ENCODE results near the gene MB. TPM values are rescaled to one million over a fixed set of nuclear protein-coding genes. Genes with fewer than 3 reads are reported as not detected.
"Not testable (repeated sequence)": the region's sequence is repeated elsewhere in the genome, so short reads cannot be mapped to it uniquely, and the experiment has no call there.

The MB gene
- polyA plus RNA-seq, 12 donors: 98.7 to 374 (median 315) TPM; not detected in 1

DNA sequence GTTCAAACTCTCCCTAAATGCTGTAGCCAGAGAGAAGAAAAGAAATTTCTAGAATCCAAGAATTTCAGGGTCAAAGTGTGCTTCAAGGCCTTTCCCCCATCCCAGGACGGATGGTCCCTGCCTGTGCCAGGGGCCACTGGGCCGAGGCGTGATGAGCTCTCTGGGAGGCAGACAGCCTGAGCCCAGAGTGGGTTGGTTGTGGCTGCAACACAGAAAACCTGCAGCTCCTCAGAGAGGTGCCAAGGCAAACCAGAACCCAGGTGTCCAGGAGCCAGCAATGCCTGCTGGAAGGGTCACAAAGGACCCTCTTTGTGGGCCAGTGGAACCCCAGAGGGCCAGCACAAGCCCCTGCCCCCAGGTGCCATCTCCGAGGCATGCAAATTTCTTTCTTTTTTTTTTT is 28.5 kb upstream of the MB start:
- DNase-seq: no peak

DNA sequence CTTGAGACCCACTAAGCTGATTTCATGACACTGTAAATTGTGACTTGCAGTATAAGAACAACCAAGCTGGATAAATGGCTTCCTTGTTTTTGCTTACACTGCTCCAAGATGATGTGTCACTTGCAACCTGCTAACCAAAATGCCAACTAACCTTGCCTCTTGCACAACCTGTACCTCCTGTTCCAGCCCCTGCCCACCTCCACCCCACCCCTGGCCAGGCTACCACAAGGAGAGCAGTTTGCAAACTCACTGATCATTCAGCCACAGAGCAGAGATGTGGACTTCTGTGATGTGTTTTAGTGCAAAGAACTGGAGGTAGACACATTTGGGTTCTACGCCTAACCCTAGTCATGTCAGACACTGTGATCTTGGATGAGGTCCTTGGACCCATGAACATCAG is 26.9 kb upstream of the MB start:
- no peak for DNase-seq

DNA sequence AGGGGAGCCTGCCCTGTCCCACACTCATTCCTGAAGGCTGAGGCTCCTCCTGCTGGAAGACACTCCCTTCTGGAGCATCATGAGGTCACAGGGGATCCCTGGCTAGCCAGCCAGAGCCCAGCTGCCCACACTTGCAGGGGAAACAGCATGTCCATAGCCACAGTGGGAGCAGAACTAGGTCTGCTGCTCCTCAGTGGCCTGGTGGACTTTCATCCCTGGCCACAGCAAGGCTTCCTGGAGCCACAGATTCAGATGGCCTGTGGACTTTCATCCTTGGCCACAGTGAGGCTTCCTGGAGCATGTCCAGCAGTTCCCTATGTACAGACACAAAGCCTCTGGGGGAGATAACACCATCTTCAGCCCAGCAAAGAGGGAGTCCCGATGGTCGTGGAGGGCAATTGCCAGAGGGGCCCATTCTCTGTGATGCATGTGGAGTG is 25.2 kb upstream of the MB start:
- DNase-seq: no peak

DNA sequence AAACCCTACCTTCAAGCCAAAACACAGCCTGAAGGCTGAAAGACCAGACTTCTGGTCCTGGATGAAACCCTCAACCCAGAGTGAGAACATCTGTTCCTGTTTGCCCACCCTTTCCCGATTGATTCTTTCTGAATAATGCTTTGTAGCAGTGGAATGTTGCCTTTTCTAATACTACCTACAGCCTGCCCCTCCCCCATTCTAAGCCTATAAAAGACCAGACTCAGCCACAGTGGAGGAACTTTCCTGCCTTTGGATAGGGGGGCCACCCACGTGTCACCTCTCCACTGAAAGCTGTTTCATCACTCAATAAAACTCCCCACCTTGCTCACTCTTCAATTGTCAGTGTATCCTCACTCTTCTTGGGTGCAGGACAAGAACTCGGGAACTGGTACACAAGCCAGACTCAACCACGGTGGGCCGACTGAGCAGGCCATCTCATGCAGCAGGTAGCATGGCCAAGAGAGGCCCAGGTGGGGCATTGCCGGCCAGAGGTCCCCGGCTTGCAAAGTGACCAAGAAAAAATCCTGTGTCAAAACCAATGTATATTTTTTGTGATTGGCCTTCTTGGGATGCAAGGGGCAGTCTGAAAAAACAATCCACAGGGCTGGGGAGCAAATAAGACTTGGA is 24.5 kb upstream of the MB start:
- DNase-seq: no peak

DNA sequence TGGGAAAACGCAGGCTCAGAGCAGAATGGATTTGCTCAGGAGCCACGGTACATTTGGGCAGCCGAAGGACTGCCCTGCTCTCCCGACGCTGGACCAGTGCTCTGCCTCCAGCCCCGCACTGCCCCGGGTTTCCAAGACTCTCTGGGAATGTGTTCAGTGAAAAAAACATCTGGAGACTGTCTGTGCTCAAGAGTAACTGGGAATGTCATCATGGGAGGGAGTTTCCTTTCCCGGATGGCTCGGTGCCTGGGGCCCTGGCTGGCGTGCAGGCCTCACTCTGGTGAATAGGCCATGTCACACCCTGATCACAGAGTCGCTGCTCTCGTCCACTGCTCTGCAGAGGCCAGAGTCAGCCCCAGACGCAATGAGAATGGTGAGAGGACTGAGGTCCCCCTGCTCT is 21.3 kb upstream of the MB start:
- peak; percentile 88 for DNase-seq

DNA sequence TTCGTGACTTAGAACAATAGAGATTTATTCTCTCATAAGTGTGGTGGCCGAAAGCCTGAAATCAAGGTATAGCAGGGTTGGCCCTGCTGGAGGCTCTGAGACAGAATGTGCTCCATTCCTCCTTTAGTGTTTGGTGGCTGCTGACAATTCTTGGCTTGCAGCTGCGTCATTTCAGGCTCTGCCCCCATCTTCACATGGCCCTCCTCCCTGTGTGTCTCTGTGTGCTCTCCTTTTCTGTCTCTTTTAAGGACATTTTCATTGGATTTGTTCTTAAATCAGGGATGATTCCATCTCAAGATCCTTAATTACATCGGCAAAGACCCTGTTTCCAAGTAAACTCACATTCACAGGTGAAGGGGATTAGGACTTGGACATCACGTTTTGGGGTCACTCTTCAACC is 20.9 kb upstream of the MB start:
- no peak for DNase-seq

DNA sequence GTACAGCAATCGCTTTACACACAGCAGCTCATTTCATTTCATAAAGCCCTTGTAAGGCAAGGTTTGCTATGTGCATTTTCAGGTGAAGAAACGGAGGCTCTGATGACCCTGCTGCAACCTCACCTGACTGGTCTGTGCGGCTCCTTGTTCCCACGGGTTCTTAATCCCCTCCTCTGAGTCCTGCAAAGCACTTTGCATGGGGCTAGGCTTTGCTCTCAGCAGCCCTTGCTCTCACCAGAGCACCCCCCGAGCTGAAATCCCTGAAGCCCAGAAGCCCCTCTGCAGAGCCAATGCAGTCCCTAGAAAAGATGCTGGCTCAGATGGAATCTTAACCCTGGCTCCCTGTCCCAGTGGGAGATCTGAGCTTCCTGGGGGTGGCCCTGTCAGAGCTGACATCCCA is 20.1 kb upstream of the MB start:
- no peak for DNase-seq

DNA sequence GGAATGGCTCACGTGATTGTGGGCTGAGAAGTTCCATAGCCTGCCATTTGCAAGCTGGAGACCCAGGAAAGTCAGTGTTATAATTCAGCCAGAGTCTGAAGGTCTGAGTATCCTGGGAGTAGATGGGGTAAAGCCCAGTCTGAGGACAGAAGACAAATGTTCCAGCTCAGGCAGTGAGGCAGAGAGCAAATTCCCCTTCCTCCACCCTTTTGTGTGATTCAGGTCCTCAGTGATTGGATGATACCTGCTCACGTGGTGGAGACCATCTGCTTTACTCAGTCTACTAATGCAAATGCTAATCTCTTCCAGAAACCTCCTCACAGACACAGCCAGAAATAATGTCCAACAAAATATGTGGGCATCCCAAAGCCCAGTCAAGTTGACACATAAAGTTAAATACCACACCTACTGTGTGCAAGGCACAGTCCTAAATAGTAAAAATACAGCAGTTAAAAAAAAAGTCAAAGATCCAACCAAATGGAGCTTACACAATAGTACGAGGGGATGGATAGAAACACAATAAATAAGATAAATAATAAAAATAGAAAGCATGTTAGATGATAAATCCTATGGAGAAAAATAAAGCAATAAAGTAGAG is 17.9 kb upstream of the MB start:
- DNase-seq: no peak

DNA sequence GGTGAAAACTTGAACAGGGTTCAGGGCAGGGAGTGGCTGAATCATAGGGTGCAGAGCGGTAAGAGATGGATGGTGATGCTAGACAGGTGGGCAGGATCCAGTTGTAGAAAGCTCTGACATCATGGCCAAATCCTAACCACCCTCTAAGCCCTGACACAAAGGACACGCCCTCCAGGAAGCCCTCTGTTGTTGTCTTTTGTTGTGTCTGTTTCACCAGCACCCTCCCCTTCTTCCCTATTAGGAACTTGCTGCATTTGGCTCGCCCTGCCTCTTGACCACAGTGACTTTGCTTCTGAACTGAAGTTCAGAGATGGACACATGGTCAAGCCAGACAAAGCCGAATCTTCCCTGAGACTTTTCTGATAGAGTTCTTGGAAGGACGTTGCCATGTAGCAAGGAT is 16.9 kb upstream of the MB start:
- no peak for DNase-seq

DNA sequence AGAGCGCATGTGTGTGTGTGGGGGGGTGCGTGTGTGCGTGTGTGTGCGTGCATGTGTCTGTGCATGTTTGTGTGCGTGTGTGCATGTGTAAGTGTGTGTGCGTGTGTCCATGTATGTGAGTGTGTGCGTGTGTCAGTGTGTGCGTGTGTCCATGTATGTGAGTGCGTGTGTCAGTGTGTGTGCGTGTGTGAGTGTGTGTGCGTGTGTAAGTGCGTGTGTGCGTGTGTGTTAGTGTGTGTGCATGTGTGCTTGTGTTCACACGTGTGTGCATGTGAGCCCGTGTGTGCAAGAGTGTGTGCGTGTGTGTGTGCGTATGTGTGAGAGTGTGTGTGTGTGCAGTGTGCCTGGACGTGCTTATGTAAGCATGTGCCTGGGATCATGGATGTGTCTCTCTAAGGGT is 16.4 kb upstream of the MB start:
- no peak for DNase-seq

DNA sequence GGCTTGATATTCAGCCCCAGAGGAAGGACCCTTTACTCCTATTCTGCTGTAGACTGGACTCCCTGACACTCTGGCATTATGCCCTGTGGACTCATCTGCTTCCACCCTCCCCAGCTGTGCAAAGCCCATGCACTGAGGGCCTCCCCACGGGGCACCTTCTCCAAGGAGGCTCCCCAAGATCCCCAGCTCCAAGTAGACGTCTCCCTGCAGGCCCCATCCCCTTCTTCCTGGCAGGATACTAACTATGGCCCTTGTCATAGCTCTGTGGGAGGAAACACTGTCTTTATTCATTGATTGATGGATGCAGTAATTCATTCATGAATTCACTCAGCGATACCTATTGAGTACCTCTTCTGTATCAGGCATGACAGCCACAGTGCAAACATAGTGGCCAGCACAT is 15.8 kb upstream of the MB start:
- DNase-seq: no peak

DNA sequence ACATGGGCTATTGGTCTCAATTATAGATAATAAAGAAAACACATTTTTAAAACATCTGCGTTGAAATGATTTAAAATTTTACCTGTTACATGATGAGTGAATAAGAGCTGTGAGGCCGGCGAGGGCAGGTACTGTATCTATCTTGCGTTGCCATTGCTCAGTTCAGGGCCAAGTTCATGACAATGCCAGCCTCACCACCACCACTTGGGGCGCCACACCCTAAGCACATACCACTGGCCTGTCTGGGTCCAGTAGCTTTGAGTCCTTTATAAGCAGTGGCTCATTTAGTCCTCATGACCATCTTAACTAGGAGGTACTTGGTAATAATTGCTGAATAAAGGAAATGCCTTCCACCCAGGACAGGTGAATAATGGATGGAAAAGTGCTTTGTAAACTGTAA is 14.5 kb upstream of the MB start:
- DNase-seq: no peak

DNA sequence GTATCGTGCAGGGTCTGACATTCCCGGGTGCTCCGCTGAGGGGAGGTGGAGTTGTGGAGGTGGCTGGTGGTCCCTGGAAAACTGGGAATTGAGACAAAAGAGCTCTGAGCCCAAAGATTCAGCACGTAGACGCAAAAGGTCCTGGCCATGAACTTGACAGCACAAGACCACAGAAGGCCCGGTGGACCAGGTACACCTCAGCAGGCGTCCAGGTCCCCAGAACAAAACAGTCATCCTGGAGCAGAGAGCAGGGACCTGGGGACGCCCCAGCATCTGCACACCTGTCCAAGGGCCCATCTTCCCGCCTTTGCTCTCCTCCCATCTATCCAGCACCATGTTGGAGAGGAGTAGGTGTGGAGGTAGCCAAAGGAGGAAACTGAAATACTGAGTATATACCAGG is 13.8 kb upstream of the MB start:
- no peak for DNase-seq

DNA sequence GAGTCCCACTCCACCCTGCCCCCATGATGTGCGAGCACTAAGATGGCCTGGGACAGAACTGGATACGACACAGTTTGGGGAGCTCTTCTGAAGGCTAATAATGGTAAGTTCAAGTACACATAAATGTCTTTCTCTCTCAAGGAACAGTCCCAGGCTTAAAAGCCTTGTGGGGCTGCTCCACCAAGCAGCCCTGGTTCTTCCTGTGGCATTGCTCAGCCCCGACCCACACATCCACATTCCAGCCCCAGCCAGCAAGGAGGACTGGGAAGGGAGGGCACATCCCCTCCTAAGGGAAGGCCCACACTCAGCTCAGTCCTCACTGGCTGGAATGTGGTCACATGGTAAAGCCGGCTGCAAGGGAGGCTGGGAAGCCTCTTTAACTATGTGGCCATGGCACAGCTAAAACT is 13.3 kb upstream of the MB start:
- DNase-seq: no peak

DNA sequence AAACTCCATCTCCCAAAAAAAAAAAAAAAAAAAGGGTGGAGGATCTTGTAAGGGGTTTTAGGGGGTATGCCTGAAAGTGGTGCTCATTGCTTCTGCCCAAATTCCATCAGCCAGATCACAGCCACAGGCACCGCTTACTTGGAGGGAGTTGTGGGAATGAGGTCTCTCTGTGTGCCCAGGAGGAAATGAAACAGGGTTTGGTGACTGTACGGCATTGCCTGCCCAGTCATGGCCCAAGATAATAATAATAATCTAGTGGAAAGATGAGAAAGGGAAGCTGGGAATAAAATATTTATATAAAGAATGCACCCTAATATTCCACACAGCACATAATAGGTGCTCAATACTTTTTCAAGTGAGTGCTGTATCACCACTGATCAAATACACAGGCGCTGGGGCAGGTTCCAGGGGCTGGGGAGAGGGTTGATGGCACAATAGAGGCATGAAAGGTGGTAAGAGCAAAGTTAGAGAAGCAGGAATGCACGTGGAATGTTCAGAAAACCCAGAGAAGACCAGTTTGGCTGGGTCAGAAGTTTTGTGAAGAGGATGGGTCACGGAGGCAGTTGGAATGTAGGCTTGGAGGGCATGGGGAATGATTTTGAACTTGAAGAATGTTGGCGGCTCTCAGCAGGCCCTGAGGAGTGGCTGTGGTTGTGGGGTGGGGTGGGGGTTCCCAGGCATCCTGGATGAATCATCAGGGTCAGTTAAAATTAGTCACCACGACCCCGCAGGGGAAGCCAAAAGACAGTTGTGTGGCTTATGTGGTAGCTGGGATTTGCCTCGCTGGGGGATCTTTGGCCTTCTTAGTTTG is 12.5 kb upstream of the MB start:
- no peak for DNase-seq

DNA sequence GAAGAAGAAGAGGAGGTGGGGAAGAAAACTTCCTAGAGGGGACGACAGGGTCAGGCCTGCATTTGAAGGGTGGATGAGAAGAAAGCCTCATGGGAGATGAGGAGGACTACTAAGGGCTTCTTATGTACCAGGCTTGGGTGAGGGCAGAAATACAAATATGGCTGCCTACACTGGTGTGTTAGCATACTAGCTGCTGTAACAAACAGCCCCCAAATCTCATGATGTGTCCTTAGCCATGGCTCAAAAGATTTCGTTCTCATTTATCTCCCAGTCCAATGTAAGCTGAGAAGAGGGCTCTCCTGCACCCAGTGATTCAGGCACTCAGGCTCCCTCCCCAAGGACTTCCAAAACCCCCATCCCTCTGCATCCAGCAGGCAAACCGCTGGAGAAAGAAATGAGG is 11.6 kb upstream of the MB start:
- DNase-seq: no peak

DNA sequence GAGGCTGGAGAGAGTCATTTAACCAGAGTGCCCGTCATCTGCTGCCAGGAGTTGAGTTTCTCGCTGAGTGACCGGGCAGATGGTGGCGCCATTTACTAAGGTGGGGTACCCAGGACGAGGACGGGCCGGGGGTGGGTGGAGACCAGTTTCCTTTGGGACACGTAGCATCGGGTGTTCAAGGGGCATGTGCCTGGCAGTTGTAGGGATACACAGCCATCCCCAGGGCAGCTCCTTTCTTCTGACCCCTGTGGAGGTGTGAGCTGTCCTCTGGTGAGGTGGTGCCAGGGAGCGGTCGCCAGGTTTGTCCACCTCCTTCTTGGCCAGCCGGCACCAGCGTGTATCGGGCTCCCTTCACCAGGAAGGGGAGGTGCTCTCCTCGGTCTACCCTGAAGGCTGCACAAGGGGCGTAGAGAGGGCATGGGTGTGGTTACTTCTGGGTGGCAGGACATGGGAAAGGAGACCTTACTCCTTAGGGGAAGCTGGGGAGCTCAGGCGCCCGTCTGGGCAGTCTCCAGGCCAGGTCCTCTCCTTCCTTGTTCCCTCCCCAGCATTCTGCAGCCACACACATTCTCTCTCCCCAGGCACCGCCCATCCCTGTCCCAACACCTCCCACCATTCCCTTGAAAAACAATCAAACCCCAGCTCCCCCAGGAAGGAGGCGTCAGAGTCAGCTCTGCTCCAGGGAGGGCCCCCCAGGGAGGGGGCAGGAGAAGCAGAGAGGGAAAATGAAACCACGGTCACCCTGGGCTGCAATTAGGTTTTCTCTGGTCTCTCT is 10.3 kb upstream of the MB start:
- DNase-seq: peak; percentile 62

DNA sequence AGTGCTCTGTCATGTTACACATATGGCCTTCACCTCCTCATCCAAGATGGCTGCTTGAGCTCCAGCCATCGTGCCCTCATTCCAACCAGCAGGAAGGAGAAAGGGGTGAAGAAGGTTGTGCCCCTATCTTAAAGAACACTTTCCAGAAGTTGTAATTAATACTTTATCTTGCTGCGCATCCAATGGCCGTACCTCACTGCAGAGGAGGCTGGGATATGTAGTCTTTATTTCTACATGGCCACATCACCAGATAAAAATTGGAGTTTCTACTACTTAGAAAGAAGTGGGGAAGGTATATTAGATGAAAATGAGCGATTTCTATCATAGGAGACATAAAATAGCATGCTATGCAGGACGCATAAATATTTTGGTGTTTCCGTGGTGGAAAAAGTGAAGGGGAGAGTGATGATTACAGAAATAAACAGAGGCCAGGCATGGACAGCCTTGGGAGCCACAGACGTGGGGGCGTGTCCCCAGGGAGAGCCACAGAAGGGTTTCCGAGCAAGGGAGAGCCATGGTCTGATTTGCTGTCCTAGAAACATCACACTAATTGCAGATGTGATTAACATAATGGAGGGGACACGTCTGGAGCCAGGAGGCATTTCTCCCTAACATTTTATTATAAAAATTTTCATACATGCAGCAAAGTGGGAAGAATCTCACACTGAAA is 8.8 kb upstream of the MB start:
- DNase-seq: no peak

DNA sequence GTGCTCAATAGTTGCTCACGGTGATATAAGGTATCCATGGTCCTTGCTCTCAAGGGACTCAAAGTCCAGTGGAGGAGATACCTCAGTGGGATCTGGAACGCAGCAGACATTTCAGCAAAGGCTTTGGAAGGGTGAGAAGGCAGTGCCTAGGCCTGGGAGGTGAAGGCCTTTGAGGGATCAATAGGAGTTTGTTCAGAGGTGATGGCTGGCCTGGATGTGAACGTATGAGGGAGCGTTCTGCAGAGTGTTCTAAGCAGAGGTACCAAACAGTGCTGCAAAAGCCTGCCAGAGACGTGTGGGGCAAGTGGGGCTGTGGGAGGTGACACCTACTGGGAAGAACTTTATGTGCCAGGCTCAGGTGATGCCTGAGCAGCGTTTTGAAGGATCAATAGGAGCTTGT is 7.4 kb upstream of the MB start:
- DNase-seq: no peak

DNA sequence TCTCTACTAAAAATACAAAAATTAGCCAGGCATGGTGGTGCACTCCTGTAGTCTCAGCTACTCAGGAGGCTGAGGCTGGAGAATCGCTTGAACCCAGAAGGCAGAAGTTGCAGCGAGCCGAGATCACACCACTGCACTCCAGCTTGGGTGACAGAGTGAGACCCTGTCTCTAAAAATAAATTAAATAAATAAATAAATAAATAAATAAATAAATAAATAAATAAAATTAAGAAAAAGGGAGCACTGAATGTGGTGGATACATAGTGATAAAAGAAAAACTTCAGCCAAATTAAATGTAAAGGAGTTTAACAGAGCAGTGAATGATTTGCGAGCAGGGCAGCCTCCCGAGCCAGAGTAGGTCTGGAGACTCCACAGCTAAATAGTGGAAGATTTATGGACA is 6.8 kb upstream of the MB start:
- not testable (repeated sequence) for DNase-seq

DNA sequence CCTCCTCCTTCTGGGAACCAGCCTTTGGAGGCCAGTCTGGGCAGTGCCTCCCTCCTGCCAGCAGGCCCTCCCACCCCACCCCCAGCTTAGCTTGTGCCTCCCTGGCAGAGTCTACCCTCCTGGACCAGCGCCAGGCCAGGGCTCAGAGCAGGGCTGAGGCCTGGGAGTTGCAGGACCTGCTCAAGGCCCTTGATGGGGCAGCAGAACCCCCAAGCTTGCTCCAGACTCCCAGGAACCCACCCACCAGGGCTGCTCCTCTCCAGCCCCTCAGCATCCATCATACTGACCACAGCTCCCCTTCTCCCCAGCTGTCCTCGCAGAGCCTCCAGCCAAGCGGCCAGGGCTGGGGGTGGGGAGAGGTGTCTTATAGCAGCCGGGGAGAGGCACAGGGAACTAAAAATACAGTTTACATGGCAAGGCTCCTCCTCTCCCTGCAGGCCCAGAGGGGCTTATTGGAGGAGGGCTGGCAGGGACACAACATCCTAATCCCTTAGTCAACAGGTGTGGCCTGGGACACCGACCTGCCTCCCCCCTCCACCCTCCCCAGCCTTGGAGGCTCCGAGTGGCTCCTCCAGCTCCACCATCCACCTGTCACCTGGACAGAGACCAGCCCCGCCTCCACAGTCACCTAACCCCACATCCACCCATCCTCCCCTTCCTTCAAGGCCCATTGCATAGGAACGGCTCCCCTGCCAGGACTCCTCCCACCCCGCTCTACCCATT is 5.2 kb upstream of the MB start:
- DNase-seq: no peak

Data from muscle of arm (tissue), 12 donors.